22Rv1 (cell line): ENCODE data around the gene PRTFDC1.

Experiments used
- CTCF ChIP-seq: fragments of 450-650 bp; IDR thresholded peaks from 2 replicates; pipeline ENCODE4 v1.5.1; 2017; ENCODE audit warnings: mild to moderate bottlenecking
- ZFX ChIP-seq: fragments of 450-650 bp; IDR thresholded peaks from 2 replicates; pipeline ENCODE4 v1.6.1; 2017; ENCODE audit warnings: antibody characterized with exemption, borderline replicate concordance

- TF ChIP-seq CTCF, result no peak
- no peak for TF ChIP-seq ZFX
These were observed 32.5 kb upstream of the PRTFDC1 start for GRCh38 chr10:24984906-24985305.
